HEK293 (cell line): ENCODE data around the gene ELAVL2.

Experiments
- CTCF ChIA-PET: fragments of 350-600 bp; formaldehyde crosslinking; extraction: SDS; loops from one replicate; lab custom pipeline; 2021; ENCODE audit warnings: antibody characterized with exemption; lab: Yijun Ruan, JAX
- POLR2A ChIA-PET: fragments of 300-600 bp; formaldehyde crosslinking; extraction: SDS; loops from one replicate; lab custom pipeline; 2020; ENCODE audit warnings: antibody characterized with exemption, inconsistent platforms; lab: Yijun Ruan, JAX
- H3K27ac ChIP-seq: fragments of 200-500 bp; sonication (Bioruptor generic); 2 replicates; pipeline ENCODE4 v1.5.1; 2014; ENCODE audit warnings: low read depth, low read length, control low read depth, inconsistent platforms; ENCODE audit errors: extremely low read depth
- H3K36me3 ChIP-seq, 2 experiments: fragments of 200-500 bp in 1 of 2; sonication (Bioruptor generic) in 1 of 2; 1 replicate in 1 of 2; 2 replicates in 1 of 2; pipeline ENCODE4 v1.5.1; 2014 to 2017; ENCODE audit warnings: inconsistent platforms in 2 of 2, low read length in 2 of 2; ENCODE audit not compliant: control insufficient read depth in 2 of 2, insufficient read depth in 1 of 2
- H3K4me1 ChIP-seq: fragments of 200-500 bp; sonication (Bioruptor generic); 2 replicates; pipeline ENCODE4 v1.5.1; 2014; ENCODE audit warnings: mild to moderate bottlenecking, low read length, inconsistent platforms; ENCODE audit not compliant: control insufficient read depth, insufficient read depth
- H3K4me3 ChIP-seq: 2 replicates; pipeline ENCODE4 v1.5.1; 2011; ENCODE audit warnings: low read depth, mild to moderate bottlenecking, control low read depth, low read length, moderate library complexity
- H3K9me3 ChIP-seq: fragments of 200-500 bp; sonication (Bioruptor generic); 2 replicates; pipeline ENCODE4 v1.5.1; 2014; ENCODE audit warnings: low read depth, low read length, inconsistent platforms; ENCODE audit not compliant: control insufficient read depth, insufficient read depth
- KLF16 ChIP-seq: fragments of 450-650 bp; formaldehyde crosslinking; IDR thresholded peaks from 2 replicates; pipeline ENCODE4 v1.5.1; 2017; ENCODE audit warnings: missing biosample characterization, missing genetic modification characterization
- MEIS1 ChIP-seq: sonication (generic); formaldehyde crosslinking; IDR thresholded peaks from 2 replicates; pipeline ENCODE4 v1.8.1; 2022; ENCODE audit warnings: missing genetic modification reagents, mild to moderate bottlenecking, borderline replicate concordance
- OSR2 ChIP-seq: fragments of 450-650 bp; formaldehyde crosslinking; IDR thresholded peaks from 2 replicates; pipeline ENCODE4 v1.5.1; 2016; ENCODE audit warnings: missing biosample characterization, missing genetic modification characterization
- ZNF132 ChIP-seq: fragments of 450-650 bp; formaldehyde crosslinking; IDR thresholded peaks from 2 replicates; pipeline ENCODE4 v1.5.1; 2017; ENCODE audit warnings: missing biosample characterization, missing genetic modification characterization, borderline replicate concordance
- ZNF202 ChIP-seq: fragments of 450-650 bp; formaldehyde crosslinking; IDR thresholded peaks from 2 replicates; pipeline ENCODE4 v1.5.1; 2016; ENCODE audit warnings: missing biosample characterization, missing genetic modification characterization, borderline replicate concordance
- ZNF23 ChIP-seq: fragments of 450-650 bp; formaldehyde crosslinking; IDR thresholded peaks from 2 replicates; pipeline ENCODE4 v1.5.1; 2016; ENCODE audit warnings: missing biosample characterization, missing genetic modification characterization, borderline replicate concordance
- ZNF416 ChIP-seq: fragments of 450-650 bp; formaldehyde crosslinking; IDR thresholded peaks from 2 replicates; pipeline ENCODE4 v1.5.1; 2016; ENCODE audit warnings: missing biosample characterization, missing genetic modification characterization
- ZNF423 ChIP-seq: fragments of 450-650 bp; formaldehyde crosslinking; IDR thresholded peaks from 2 replicates; pipeline ENCODE4 v1.5.1; 2016; ENCODE audit warnings: missing biosample characterization, missing genetic modification characterization
- ZNF514 ChIP-seq: fragments of 450-650 bp; formaldehyde crosslinking; IDR thresholded peaks from 2 replicates; pipeline ENCODE4 v1.5.1; 2016; ENCODE audit warnings: missing biosample characterization, missing genetic modification characterization
- ZNF624 ChIP-seq: fragments of 450-650 bp; formaldehyde crosslinking; IDR thresholded peaks from 2 replicates; pipeline ENCODE4 v1.5.1; 2017; ENCODE audit warnings: missing biosample characterization, missing genetic modification characterization
- ZNF664 ChIP-seq: fragments of 450-650 bp; formaldehyde crosslinking; IDR thresholded peaks from 2 replicates; pipeline ENCODE4 v1.5.1; 2016; ENCODE audit warnings: missing biosample characterization, missing genetic modification characterization
- ZNF837 ChIP-seq: fragments of 450-650 bp; formaldehyde crosslinking; IDR thresholded peaks from 2 replicates; pipeline ENCODE4 v1.5.1; 2016; ENCODE audit warnings: missing biosample characterization, missing genetic modification characterization
- ZNF843 ChIP-seq: fragments of 450-650 bp; formaldehyde crosslinking; IDR thresholded peaks from 2 replicates; pipeline ENCODE4 v1.5.1; 2016; ENCODE audit warnings: missing biosample characterization, missing genetic modification characterization
- TF ChIP-seq, protein P1 (sequence below): fragments of 450-650 bp; formaldehyde crosslinking; IDR thresholded peaks from 2 replicates; pipeline ENCODE4 v1.5.1; 2016; ENCODE audit warnings: missing biosample characterization, missing genetic modification characterization
- TF ChIP-seq, protein P2 (sequence below): fragments of 450-650 bp; formaldehyde crosslinking; IDR thresholded peaks from 2 replicates; pipeline ENCODE4 v1.5.1; 2017; ENCODE audit warnings: missing biosample characterization, missing genetic modification characterization
- TF ChIP-seq, protein P3 (sequence below): fragments of 450-650 bp; formaldehyde crosslinking; IDR thresholded peaks from 2 replicates; pipeline ENCODE4 v1.5.1; 2016; ENCODE audit warnings: missing biosample characterization, missing genetic modification characterization, low read depth

The ELAVL2 gene

DNA sequence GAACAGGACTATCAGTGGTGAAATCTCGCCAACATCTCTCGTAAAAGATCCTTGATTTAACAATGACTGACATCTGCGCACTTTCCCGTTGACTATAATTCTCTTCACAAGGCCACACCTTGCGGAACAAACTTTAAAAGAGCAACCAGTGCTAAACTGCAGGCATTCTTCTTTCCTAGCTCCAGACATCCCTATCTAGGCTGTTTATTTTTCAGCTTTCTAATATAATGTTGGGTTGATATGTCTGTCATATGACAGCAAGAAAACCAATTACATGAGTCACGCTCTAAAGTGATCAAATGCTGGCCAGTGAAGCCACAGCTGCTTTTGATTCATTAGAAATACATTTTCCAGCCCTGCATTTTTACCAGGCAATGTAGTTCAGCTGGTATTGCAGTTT is 162.5 kb downstream of the ELAVL2 start:
- H3K27ac ChIP-seq = no peak overlapping the region
- no peak for TF ChIP-seq ZNF23 (tag by site-specific recombination)
- TF ChIP-seq, all 188 proteins: peak for 0
- Histone ChIP-seq H3K9me3 (no peaks in the 10 kb centered on the region), H3K4me1 (no peaks in the 10 kb centered on the region), H3K36me3 (peaks cover 0 to 37% of the 10 kb centered on the region in 2 experiments; a peak in 1 of 3 replicates), H3K4me3 (no peak overlapping the region)
- ChIA-PET POLR2A (no interaction called here), CTCF (no interaction called here)

DNA sequence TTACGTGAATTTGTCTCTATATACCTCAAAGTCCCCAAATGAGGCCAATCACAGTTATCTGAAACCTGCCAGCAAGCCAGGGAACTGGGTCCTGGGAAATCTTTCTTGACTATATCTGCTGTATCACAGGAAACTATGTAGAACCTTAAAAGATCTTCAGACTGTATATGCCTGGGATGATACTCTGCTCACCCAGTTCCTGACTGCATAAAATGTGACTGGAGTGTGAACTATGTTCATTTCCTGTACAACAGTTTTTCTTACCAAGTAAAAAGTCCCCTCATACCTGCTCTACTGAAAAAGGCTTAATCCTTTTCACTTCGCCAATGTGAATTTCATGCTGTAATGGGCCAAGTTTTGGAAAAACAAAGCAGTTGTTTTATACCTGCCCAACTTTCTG is 162.9 kb downstream of the ELAVL2 start:
- CTCF ChIA-PET = no interaction called here
- no peak overlapping the region for H3K27ac ChIP-seq
- peaks cover 0 to 37% of the 10 kb centered on the region in 2 experiments; a peak in 1 of 3 replicates for H3K36me3 ChIP-seq
- no peaks in the 10 kb centered on the region for H3K4me1 ChIP-seq
- no peak overlapping the region for H3K4me3 ChIP-seq
- H3K9me3 ChIP-seq = no peaks in the 10 kb centered on the region
- no peak for TF ChIP-seq KLF16 (tag by site-specific recombination)
- TF ChIP-seq, protein P1, sequence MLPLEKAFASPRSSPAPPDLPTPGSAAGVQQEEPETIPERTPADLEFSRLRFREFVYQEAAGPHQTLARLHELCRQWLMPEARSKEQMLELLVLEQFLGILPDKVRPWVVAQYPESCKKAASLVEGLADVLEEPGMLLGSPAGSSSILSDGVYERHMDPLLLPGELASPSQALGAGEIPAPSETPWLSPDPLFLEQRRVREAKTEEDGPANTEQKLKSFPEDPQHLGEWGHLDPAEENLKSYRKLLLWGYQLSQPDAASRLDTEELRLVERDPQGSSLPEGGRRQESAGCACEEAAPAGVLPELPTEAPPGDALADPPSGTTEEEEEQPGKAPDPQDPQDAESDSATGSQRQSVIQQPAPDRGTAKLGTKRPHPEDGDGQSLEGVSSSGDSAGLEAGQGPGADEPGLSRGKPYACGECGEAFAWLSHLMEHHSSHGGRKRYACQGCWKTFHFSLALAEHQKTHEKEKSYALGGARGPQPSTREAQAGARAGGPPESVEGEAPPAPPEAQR = no peak
- TF ChIP-seq, protein P2, sequence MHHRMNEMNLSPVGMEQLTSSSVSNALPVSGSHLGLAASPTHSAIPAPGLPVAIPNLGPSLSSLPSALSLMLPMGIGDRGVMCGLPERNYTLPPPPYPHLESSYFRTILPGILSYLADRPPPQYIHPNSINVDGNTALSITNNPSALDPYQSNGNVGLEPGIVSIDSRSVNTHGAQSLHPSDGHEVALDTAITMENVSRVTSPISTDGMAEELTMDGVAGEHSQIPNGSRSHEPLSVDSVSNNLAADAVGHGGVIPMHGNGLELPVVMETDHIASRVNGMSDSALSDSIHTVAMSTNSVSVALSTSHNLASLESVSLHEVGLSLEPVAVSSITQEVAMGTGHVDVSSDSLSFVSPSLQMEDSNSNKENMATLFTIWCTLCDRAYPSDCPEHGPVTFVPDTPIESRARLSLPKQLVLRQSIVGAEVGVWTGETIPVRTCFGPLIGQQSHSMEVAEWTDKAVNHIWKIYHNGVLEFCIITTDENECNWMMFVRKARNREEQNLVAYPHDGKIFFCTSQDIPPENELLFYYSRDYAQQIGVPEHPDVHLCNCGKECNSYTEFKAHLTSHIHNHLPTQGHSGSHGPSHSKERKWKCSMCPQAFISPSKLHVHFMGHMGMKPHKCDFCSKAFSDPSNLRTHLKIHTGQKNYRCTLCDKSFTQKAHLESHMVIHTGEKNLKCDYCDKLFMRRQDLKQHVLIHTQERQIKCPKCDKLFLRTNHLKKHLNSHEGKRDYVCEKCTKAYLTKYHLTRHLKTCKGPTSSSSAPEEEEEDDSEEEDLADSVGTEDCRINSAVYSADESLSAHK (tag by site-specific recombination) = no peak
- no peak for TF ChIP-seq ZNF423 (tag by site-specific recombination)
- no peak for TF ChIP-seq ZNF202
- no peak for TF ChIP-seq ZNF416 (tag by site-specific recombination)
- TF ChIP-seq ZNF132 = no peak
- TF ChIP-seq, protein P3, sequence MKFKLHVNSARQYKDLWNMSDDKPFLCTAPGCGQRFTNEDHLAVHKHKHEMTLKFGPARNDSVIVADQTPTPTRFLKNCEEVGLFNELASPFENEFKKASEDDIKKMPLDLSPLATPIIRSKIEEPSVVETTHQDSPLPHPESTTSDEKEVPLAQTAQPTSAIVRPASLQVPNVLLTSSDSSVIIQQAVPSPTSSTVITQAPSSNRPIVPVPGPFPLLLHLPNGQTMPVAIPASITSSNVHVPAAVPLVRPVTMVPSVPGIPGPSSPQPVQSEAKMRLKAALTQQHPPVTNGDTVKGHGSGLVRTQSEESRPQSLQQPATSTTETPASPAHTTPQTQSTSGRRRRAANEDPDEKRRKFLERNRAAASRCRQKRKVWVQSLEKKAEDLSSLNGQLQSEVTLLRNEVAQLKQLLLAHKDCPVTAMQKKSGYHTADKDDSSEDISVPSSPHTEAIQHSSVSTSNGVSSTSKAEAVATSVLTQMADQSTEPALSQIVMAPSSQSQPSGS (tag by site-specific recombination) = no peak
- TF ChIP-seq MEIS1 (CRISPR knock-in tag) = no peak
- TF ChIP-seq OSR2 = no peak
- POLR2A ChIA-PET = no interaction called here

DNA sequence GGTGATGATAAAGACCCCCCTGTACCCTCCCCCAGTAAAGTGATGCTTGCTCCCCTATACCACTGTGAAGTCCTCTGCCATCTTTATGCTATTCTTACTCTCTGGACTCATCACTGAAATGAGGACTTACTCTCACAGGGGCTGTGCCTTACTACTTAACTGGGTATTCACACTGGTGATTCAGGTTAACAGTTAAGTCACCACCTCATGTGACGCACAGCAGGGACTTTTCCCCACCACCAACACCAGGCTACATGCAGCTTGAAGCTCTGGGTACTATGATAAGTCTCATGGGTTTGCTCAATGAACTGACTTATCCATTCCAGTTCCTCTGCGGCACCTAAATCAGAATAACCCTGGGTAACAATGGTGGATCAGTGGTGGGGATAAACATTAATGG is 163.7 kb downstream of the ELAVL2 start:
- POLR2A ChIA-PET = no interaction called here
- Histone ChIP-seq H3K4me3 (no peak overlapping the region), H3K36me3 (peaks cover 0 to 43% of the 10 kb centered on the region in 2 experiments; a peak in 1 of 3 replicates), H3K9me3 (no peaks in the 10 kb centered on the region), H3K4me1 (no peaks in the 10 kb centered on the region)
- TF ChIP-seq ZNF624 (tag by site-specific recombination) = no peak
- no peak for TF ChIP-seq ZNF664 (tag by site-specific recombination)
- TF ChIP-seq ZNF837 = no peak
- TF ChIP-seq ZNF843 (tag by site-specific recombination) = no peak
- TF ChIP-seq ZNF514 (tag by site-specific recombination) = no peak
- TF ChIP-seq, all 188 proteins: peak for 0
- CTCF ChIA-PET = interaction anchor here (0.5 kb wide), 1 partner anchor 244 kb away, joined by 3 read pairs; no protein-coding TSS in a partner anchor
- no peak overlapping the region for H3K27ac ChIP-seq
